GM12872 (cell line): Measurements from ENCODE around the gene FGD3.

Experiments
- TF ChIP-seq, protein P1 (sequence below): IDR thresholded peaks from 3 replicates; pipeline ENCODE4 v1.5.1; 2011; ENCODE audit warnings: low read depth, mild to moderate bottlenecking, low read length, moderate library complexity; ENCODE audit not compliant: insufficient read depth

The FGD3 gene

GRCh38 chr9:93008457-93008856 is 61.1 kb downstream of the FGD3 start:
- TF ChIP-seq, protein P1, sequence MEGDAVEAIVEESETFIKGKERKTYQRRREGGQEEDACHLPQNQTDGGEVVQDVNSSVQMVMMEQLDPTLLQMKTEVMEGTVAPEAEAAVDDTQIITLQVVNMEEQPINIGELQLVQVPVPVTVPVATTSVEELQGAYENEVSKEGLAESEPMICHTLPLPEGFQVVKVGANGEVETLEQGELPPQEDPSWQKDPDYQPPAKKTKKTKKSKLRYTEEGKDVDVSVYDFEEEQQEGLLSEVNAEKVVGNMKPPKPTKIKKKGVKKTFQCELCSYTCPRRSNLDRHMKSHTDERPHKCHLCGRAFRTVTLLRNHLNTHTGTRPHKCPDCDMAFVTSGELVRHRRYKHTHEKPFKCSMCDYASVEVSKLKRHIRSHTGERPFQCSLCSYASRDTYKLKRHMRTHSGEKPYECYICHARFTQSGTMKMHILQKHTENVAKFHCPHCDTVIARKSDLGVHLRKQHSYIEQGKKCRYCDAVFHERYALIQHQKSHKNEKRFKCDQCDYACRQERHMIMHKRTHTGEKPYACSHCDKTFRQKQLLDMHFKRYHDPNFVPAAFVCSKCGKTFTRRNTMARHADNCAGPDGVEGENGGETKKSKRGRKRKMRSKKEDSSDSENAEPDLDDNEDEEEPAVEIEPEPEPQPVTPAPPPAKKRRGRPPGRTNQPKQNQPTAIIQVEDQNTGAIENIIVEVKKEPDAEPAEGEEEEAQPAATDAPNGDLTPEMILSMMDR: no peak

DNA sequence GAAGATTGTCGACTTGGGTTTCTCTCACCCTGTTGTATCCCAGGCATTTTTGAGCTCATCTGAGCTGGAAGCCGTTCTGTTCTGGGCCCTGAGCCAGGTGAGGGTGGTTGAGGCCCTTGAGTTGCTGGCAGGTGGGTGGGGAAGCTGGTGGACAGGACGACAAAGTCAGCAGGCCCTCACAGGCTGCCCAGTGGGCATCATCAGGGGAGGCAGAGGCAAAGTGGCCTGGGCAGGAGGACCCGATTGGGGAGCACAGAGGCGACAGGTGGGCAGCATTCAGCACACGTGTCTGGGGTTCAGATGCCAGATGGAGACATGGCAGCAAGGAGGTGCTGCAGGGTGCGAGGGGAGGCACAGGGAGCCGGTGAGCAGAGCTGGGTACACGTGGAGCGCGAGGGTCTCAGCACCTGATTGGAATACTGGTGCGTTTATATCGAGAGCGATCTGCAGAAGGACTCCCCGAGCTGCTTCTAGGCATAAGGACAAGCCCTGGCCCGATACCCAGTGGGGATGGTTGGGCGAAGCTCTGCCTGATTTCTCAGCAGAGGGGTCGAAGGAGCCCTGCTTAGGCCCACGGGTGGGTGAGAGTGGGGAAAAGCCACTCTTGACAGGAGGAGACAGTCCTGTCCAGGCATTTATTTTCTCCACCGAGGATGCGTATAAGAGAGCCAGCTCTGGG is 62.2 kb downstream of the FGD3 start:
- TF ChIP-seq, protein P1: no peak

GRCh38 chr9:93010056-93010455 is 62.7 kb downstream of the FGD3 start:
- TF ChIP-seq, protein P1: no peak

DNA sequence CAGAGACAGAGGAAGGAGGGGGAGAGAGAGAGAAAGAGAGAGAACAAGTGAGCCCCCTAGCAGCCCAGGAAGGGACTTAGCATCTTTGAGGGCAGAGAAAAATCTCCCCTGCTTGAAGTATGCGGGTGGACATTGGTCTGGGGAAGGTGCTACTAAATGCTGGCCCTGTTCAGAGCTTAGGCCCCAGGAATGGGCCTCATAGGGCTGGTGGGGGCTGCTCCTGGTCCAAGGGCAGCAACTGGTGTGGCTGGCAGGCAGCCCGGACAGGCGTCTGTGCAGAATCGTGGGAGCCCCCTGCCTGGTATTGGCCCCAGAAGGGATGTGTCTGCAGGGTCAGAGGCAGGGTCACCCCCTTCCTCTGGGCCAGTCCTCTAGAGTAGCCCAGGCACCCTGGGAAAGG is 63.4 kb downstream of the FGD3 start:
- TF ChIP-seq, protein P1: no peak

- TF ChIP-seq, protein P1: no peak
Observed at GRCh38 chr9:93011114-93011513, 63.8 kb downstream of the FGD3 start.

DNA sequence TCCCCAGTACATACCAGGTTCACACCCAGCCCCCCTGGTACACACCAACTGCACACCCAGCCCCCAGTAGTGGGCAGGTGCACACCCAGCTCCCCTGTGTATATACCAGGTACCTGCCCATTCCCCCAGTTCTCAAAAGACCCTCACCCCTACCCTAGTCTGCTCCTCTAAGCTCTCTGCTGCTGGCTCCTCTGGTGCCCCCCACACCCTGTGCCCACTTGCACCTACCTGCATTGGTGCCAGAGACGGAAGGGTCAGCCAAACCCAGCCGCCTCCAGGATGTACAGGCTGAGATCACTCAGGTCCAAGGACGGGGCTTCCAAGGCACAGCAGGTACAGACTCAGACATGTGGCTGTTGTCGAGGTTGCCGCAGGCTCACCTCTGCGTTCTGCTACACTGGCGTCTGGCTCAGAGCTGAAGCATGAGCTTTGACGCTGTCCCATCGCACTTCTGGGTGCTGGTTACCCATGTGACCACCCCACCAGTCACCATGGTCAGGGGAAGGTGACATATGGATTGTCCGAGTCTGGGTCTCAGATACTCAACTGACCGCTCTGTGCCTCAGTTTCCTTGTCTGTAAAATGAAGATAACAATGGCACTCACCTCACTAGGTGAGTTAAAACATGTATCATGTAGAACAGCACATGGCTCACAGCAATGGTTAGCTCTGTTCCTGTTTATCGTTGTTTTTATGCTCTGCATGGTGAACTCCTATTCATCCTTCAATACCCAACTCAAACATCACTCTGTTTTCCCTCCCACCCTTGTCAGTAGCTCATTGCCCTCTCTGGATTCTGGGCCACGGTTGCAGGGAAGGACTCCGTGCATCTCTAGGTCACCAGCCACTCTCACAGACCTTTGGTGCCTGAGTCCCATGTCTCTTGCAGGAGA is 65.9 kb downstream of the FGD3 start:
- TF ChIP-seq, protein P1: no peak

DNA sequence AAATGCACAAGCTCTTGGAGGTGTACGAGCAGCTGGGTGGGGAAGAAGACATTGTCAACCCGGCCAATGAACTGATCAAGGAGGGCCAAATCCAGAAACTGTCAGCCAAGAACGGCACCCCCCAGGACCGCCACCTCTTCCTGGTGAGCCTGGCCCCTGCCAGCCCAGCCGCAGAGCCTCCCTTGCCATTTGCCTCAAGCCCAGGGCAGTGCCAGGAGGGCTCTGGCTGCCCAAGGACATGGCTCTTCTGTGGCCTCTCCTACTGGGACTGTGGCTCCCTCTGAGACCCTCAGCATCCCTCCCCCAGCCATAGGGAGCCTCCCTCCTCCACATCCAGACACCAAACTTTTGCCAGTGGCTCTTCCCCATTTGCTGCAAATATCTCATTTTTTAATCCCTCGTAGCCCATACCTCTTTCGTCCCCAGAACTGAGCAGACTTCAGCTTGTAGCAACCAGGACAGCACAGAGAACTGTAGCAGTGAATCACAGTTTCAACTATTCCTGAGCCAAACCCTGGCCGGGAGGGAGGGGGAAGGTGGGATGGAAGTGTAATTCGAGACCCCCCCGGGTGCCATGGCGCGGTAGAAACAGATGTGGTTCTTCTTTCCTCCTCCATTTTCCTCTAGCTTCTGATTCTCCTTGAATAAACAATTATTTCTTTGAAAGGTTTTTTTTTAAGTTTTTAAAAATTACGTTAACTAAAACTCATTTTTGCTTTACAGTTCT is 66.7 kb downstream of the FGD3 start:
- TF ChIP-seq, protein P1: no peak
